HG03039 (cell line): ENCODE results near the gene ASTN1.

ENCODE experiments used
- ATAC-seq: cut with Tn5 transposase; IDR thresholded peaks from one replicate; pipeline ENCODE4 v1.9.1; 2021; ENCODE audit warnings: mild to moderate bottlenecking, moderate library complexity; ENCODE audit not compliant: unreplicated experiment

ASTN1 gene

GRCh38 chr1:176884911-176885310, 279.6 kb downstream of the ASTN1 start:
- ATAC-seq, result no peak

GRCh38 chr1:176884286-176884685, 280.2 kb downstream of the ASTN1 start:
- no peak for ATAC-seq

GRCh38 chr1:176880955-176881595, 283.4 kb downstream of the ASTN1 start:
- peak; percentile 51 for ATAC-seq

GRCh38 chr1:176879784-176880620, 284.5 kb downstream of the ASTN1 start:
- ATAC-seq, result no peak

GRCh38 chr1:176878750-176879536, 285.6 kb downstream of the ASTN1 start:
- ATAC-seq, result no peak

- ATAC-seq, result no peak
Measured at GRCh38 chr1:176877557-176877956, 287.0 kb downstream of the ASTN1 start.

GRCh38 chr1:176876966-176877515, 287.5 kb downstream of the ASTN1 start:
- no peak for ATAC-seq

GRCh38 chr1:176869577-176869976, 294.9 kb downstream of the ASTN1 start:
- no peak for ATAC-seq

GRCh38 chr1:176866011-176866714, 298.3 kb downstream of the ASTN1 start:
- ATAC-seq, result no peak

GRCh38 chr1:176864211-176864610, 300.3 kb downstream of the ASTN1 start:
- ATAC-seq, result no peak

- no peak for ATAC-seq
Measured at GRCh38 chr1:176863613-176864012, 300.9 kb downstream of the ASTN1 start.

- ATAC-seq, result no peak
Measured at GRCh38 chr1:176858433-176858916, 306.0 kb downstream of the ASTN1 start.

- ATAC-seq, result no peak
Measured at GRCh38 chr1:176857632-176858031, 306.9 kb downstream of the ASTN1 start.

GRCh38 chr1:176854758-176855745, 309.5 kb downstream of the ASTN1 start:
- no peak for ATAC-seq

GRCh38 chr1:176854121-176854520, 310.4 kb downstream of the ASTN1 start:
- no peak for ATAC-seq

- ATAC-seq, result no peak
Measured at GRCh38 chr1:176853503-176853902, 311.0 kb downstream of the ASTN1 start.

- no peak for ATAC-seq
Measured at GRCh38 chr1:176852124-176852523, 312.4 kb downstream of the ASTN1 start.

- no peak for ATAC-seq
Measured at GRCh38 chr1:176850871-176851270, 313.6 kb downstream of the ASTN1 start.

- ATAC-seq, result no peak
Measured at GRCh38 chr1:176849281-176849680, 315.2 kb downstream of the ASTN1 start.
